Measurements from ENCODE around the gene LTB4R.
"Not testable (repeated sequence)": the region's sequence is repeated elsewhere in the genome, so short reads cannot be mapped to it uniquely, and the experiment has no call there.

The LTB4R gene

DNA sequence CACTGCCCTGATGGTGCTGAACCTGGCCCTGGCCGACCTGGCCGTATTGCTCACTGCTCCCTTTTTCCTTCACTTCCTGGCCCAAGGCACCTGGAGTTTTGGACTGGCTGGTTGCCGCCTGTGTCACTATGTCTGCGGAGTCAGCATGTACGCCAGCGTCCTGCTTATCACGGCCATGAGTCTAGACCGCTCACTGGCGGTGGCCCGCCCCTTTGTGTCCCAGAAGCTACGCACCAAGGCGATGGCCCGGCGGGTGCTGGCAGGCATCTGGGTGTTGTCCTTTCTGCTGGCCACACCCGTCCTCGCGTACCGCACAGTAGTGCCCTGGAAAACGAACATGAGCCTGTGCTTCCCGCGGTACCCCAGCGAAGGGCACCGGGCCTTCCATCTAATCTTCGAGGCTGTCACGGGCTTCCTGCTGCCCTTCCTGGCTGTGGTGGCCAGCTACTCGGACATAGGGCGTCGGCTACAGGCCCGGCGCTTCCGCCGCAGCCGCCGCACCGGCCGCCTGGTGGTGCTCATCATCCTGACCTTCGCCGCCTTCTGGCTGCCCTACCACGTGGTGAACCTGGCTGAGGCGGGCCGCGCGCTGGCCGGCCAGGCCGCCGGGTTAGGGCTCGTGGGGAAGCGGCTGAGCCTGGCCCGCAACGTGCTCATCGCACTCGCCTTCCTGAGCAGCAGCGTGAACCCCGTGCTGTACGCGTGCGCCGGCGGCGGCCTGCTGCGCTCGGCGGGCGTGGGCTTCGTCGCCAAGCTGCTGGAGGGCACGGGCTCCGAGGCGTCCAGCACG, 4.7 kb downstream of the LTB4R start:
- no peak overlapping the region for H3K4me3 ChIP-seq (ENCODE audit: low read length)
- TF ChIP-seq ZNF274 (IDR thresholded peaks at IDR 0.05; ENCODE audit: low read depth, low read length) = no peak

DNA sequence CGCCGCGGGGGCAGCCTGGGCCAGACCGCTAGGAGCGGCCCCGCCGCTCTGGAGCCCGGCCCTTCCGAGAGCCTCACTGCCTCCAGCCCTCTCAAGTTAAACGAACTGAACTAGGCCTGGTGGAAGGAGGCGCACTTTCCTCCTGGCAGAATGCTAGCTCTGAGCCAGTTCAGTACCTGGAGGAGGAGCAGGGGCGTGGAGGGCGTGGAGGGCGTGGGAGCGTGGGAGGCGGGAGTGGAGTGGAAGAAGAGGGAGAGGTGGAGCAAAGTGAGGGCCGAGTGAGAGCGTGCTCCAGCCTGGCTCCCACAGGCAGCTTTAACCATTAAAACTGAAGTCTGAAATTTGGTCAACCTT, 5.3 kb downstream of the LTB4R start:
- TF ChIP-seq ZNF274 (IDR thresholded peaks at IDR 0.05; ENCODE audit: low read depth, low read length) = no peak
- no peak overlapping the region for H3K4me3 ChIP-seq (ENCODE audit: low read length)

DNA sequence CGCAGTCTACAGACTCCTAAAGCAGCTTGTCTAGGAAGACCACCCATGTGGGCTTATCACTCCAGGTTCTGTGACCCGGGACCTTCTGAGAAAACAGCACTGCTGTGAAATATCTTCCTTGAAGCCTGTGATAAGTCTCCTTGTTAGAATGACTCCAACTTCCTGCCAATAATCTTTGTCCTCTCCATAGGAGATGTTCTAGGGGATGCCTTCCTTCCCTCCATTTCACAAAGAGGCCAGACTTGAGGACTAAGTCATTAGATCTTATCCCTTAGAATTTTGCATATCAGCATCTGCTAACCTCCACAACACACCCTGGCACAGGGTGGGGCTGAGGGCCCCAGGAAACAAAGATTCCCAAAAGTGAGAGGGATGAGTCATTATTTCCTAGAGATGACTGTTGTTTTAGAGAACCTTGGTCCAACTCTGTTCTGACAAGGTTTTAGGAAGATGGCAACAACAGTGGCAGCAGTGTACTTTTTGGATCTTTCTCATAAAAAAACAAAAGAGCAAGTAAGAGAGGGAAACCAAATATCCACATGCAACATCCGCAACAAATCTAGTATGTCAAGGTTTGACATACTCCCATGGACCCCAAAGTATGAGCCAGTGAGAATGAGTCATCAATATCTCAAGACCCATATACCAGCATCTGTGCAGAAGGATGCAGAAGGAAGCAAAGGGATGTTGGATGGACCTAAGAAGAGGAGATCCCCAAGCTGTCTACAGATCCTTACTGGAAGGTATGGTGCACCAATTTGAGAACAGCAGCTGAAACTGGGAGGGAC, 6.0 kb downstream of the LTB4R start:
- H3K4me3 ChIP-seq (ENCODE audit: low read length) = no peak overlapping the region
- TF ChIP-seq ZNF274 (IDR thresholded peaks at IDR 0.05; ENCODE audit: low read depth, low read length) = no peak

DNA sequence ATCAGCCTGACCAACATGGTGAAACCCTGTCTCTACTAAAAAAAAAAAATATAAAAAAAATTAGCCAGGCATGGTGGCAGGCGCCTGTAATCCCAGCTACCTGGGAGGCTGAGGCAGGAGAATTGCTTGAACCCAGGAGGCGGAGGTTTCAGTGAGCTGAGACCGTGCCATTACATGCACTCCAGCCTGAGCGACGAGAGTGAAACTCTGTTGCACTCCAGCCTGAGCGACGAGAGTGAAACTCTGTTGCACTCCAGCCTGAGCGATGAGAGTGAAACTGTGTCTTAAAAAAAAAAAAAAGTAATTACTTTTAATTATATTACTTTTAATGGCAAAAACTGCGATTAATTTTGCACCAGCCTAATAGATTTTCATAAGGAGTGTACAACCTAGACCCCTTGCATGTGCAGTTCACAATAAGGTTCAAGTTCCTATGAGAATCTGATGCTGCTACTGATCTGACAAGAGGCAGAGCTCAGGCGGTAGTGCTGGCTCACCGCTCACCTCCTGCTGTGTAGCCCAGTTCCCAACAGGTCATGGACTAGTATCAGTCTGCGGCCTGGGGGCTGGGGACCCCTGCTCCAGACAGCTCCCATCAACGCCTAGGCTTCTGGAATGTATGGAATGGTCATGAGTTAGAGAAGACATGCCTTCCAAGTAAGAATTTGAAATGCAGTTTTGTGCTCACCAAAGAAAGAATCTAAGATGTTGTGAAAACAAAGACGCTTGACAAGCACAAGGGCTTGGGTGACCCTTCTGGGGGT, 10.1 kb downstream of the LTB4R start:
- TF ChIP-seq ZNF274 (IDR thresholded peaks at IDR 0.05; ENCODE audit: low read depth, low read length) = no peak
- H3K4me3 ChIP-seq (ENCODE audit: low read length) = no peak overlapping the region

DNA sequence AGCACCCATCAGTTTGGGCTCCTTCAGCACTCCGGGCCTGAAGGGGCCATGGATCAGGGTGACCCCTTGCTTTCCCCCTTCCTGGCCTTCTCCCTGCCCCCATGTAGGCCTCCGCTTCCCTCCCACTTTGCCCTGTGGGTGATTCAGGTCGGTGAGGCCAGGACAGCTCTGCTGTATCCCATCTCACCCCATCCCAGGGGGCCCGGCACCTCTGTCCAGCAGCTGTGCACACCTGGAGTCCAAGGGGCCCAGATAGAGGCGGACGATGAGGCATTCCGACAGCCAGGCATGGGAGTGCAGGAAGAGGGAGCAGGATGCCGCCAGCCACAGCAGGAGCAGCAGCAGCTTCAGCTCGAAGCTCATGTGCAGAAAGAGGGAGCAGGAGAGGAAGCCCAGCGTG, 11.4 kb downstream of the LTB4R start:
- no peak overlapping the region for H3K4me3 ChIP-seq (ENCODE audit: low read length)
- TF ChIP-seq ZNF274 (IDR thresholded peaks at IDR 0.05; ENCODE audit: low read depth, low read length) = no peak

DNA sequence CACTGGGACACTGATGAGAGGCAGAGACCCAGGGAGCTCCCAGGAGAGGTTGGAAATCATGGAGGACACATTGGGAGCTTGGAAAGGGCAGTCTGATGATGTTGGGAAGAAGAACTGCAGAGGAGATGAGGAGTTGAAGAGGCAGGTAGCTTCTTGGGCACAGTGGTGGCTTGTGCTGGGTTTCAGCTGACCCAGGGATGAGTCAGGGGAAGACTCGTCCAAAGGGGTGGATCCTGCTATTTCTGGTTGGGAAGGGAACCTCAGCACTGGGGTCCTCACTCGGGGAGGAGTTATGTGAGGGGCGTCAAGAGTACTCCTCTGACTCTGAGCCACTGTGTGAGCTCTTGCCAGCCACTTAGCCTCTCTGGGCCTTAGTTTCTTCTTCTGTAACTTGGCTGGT, 12.0 kb downstream of the LTB4R start:
- no peak for TF ChIP-seq ZNF274 (IDR thresholded peaks at IDR 0.05; ENCODE audit: low read depth, low read length)

DNA sequence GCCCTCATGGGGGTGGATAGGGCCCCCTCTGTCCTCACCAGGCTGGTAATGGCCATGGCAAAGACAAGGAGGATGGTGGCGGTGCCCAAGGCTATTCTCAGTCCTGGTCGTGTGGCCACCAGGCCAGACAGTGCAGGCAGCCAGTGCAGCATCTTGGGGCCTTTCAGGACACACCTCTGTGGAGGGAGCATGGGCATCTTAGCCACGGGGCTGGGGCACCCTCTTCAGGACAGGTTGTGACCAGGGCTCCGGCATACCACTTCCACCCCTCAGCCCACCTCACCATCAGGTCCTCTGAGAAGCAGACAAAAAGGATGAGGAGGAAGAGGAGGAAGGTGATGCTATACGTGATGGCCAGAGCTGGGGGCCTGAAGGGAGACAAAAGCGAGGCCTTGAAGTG, 12.7 kb downstream of the LTB4R start:
- no peak overlapping the region for H3K4me3 ChIP-seq (ENCODE audit: low read length)
- TF ChIP-seq ZNF274 (IDR thresholded peaks at IDR 0.05; ENCODE audit: low read depth, low read length) = no peak

More for the DNA sequence above, 12.0 kb downstream of the LTB4R start:
- no peak overlapping the region for H3K4me3 ChIP-seq (ENCODE audit: low read length)

DNA sequence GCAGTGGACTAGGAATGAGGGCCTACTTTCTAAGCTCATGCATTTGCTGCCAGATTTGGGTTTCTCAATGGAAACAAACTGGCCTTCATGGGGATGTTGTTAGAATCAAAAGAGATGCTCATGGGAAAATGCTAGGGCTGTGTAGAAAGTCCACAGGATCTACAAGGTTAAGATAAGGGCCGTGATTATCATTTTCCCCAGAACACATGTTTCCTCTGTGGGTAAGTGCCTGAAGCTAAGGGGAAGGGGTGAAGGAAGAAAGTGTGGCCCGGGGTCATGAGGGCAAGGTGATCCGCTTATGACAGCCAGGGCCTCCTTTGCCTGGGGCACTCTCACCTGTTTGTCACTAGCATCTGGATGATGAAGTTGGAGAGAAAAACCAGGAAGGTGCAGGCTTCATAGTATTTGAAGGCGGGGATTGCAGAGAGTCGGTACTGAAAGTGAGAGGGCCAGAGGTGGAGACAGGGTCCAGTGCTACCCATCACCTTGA, 13.8 kb downstream of the LTB4R start:
- TF ChIP-seq ZNF274 (IDR thresholded peaks at IDR 0.05; ENCODE audit: low read depth, low read length) = no peak
- H3K4me3 ChIP-seq (ENCODE audit: low read length) = no peak overlapping the region

DNA sequence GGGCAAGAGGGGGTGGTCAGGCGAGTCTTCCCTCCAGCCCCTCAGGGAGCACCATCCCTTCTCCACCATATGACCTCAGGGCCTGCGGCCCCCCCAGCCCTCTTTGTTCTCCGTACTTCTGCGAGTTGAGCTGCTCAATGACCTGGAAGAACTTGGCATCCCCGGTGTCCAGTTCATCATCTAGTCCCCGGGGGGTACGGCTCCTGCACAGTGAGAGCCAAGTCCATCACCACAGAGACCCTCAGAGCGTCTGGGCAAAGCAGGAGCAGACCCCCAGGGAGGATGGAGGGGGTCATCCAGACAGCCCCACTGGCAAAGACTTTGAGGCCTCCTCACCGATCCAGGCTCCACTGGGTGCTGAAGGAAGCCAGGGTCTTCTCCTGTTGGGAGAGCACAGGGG, 14.7 kb downstream of the LTB4R start:
- no peak for TF ChIP-seq ZNF274 (IDR thresholded peaks at IDR 0.05; ENCODE audit: low read depth, low read length)
- no peak overlapping the region for H3K4me3 ChIP-seq (ENCODE audit: low read length)

DNA sequence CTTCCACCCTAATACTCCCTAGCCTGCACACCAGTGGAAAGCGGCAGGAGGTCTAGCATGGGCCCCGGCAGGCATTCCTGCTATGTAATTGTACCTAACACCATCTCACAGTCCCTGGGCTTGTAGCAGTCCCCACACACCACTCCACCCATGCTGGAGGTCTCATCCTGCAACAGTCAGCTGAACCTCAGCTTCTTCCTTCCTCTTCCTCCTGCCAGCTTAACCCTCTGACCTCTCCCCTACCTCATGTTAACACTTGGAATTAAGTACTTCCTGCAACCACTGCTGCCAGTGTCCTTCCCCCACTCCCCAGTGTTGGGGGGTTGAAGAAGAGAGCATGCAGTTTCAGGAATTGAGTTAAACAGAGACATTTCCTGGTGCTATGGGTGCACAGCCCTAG, 16.0 kb downstream of the LTB4R start:
- no peak for TF ChIP-seq ZNF274 (IDR thresholded peaks at IDR 0.05; ENCODE audit: low read depth, low read length)
- no peak overlapping the region for H3K4me3 ChIP-seq (ENCODE audit: low read length)

DNA sequence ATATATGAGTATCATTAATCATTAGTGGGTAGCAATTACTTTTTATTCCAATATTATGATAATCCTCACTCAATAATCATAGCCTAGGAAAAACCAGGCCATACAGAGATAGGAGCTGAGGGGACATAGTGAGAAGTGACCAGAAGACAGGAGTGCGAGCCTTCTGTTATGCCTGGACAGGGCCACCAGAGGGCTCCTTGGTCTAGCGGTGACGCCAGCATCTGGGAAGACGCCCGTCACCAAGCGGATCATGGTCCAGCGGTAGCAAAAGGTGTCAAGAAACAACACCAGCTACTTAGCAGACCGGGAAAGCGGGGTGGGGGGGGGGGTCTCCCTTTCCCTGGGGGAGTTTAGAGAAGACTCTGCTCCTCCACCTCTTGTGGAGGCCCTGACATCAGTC, 16.6 kb downstream of the LTB4R start:
- H3K4me3 ChIP-seq (ENCODE audit: low read length) = not testable (repeated sequence)

DNA sequence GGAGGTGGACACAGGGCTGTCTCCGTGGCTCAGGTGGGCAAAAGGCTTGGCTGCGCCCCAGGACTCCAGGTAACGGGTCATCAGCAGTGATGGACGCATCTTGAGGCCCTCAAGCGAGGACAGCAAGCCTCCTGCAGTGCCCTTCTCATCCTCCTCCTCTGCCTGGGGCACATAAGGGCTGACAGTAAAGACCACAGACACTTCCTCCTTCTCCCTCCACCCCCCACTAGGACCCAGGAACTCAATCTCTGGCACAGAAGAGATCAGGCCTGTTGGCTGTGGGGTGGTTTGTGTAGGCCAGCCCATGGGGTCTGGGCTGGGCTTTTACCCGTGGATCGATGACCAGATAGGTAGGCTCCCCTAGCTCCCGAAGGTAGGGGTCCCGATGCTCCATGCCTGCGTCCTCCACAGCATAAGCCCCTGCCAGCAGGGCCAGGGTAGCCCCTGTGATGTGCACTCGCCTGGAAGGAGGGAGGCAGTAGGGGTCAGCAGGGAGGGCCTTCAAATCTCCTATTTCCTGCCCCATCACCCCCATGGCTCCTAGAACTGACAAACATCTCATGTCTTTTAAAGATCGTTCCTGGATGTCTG, 17.9 kb downstream of the LTB4R start:
- no peak for TF ChIP-seq ZNF274 (IDR thresholded peaks at IDR 0.05; ENCODE audit: low read depth, low read length)
- H3K4me3 ChIP-seq (ENCODE audit: low read length) = no peak overlapping the region

DNA sequence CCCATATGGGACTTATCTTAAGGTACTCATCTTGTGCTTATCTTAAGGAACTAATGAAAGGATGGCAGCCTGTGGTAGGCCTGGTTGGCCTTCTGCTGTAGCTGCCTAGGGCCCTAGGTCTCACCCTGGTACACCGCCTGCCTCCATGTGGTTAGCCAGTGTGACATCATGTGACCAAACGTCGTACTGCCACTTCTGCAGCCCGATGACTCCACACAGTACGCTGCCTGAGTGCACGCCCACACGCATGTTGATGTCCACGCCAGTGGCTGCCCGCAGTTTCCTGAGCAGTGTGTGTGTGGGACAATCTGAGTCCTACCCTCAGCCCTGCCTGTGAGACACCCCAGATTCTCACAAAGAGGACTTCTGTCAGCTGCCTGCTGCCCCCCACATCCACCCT, 18.4 kb downstream of the LTB4R start:
- no peak overlapping the region for H3K4me3 ChIP-seq (ENCODE audit: low read length)
- TF ChIP-seq ZNF274 (IDR thresholded peaks at IDR 0.05; ENCODE audit: low read depth, low read length) = no peak

DNA sequence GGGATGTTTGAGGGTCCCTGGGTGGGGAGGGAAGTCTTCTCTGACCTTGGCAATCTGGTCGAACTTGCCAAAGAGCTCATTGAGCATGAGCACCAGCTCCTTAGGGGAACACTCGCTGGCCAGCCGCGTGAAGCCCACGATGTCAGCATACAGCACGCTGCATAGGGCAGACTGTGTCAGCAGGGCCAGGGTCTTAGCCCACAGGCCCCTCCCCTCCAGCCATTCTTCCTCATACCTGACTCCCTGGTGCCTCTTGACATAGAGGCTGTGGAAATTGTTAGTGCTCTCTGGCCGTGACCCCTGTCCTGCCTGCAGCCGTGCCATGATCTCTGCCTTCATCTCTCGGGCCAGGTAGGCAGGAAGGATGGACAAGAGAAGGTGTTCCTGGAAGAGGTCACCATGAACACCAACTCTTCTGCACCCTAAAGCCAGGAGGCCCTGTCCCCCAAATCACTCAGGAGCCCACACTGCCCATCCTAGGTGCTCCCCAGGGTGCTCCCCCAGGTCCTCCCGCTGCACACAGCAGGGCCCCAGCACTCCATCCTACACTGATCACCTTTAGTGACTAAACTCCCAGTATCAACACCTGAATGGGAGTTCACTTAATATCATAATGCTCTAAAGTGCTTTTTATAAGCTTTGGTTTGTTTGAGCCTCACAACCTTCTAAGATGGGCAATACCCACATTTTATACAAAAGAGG, 19.8 kb downstream of the LTB4R start:
- no peak overlapping the region for H3K4me3 ChIP-seq (ENCODE audit: low read length)
- no peak for TF ChIP-seq ZNF274 (IDR thresholded peaks at IDR 0.05; ENCODE audit: low read depth, low read length)

Measured in GM08714 (cell line).